GM21367 (cell line): Measurements from ENCODE around the gene CDC42BPB.

Source experiments
- ATAC-seq: cut with Tn5 transposase; IDR thresholded peaks from one replicate; pipeline ENCODE4 v1.9.1; 2021; ENCODE audit not compliant: unreplicated experiment

CDC42BPB gene

GRCh38 chr14:103074729-103075367 lies 17.5 kb upstream of the CDC42BPB start:
- ATAC-seq, result no peak

- ATAC-seq, result no peak
These were observed 16.8 kb upstream of the CDC42BPB start for GRCh38 chr14:103073876-103074728.

- no peak for ATAC-seq
These were observed 16.1 kb upstream of the CDC42BPB start for GRCh38 chr14:103073367-103073875.

GRCh38 chr14:103072595-103073366 lies 15.4 kb upstream of the CDC42BPB start:
- ATAC-seq, result no peak

GRCh38 chr14:103071544-103072251 lies 14.3 kb upstream of the CDC42BPB start:
- ATAC-seq, result no peak

- ATAC-seq, result no peak
These were observed 13.7 kb upstream of the CDC42BPB start for GRCh38 chr14:103070971-103071542.

GRCh38 chr14:103070263-103070885 lies 13.0 kb upstream of the CDC42BPB start:
- ATAC-seq, result no peak

- no peak for ATAC-seq
These were observed 11.2 kb upstream of the CDC42BPB start for GRCh38 chr14:103068351-103069073.

- ATAC-seq, result no peak
These were observed 10.0 kb upstream of the CDC42BPB start for GRCh38 chr14:103067231-103067954.

- ATAC-seq, result no peak
These were observed 9.1 kb upstream of the CDC42BPB start for GRCh38 chr14:103066399-103066798.

GRCh38 chr14:103065861-103066260 lies 8.5 kb upstream of the CDC42BPB start:
- no peak for ATAC-seq

GRCh38 chr14:103064978-103065377 lies 7.6 kb upstream of the CDC42BPB start:
- ATAC-seq, result no peak

GRCh38 chr14:103064436-103064835 lies 7.1 kb upstream of the CDC42BPB start:
- no peak for ATAC-seq

- ATAC-seq, result no peak
These were observed 4.2 kb upstream of the CDC42BPB start for GRCh38 chr14:103061482-103061976.

- ATAC-seq, result no peak
These were observed 2.2 kb upstream of the CDC42BPB start for GRCh38 chr14:103059556-103059955.

GRCh38 chr14:103058164-103059055 lies 1.1 kb upstream of the CDC42BPB start:
- no peak for ATAC-seq

GRCh38 chr14:103057028-103057371 lies 349 bp downstream of the CDC42BPB start:
- no peak for ATAC-seq
